Activated B cell treated with CpG ODN at 0.5 μM for 24 hours (primary cell): ENCODE measurements around the gene SFSWAP. TPM values are rescaled to one million over a fixed set of nuclear protein-coding genes. Genes with fewer than 3 reads are reported as not detected.

Source experiments
- ATAC-seq: fragments of 200-7000 bp; cut with Tn5 transposase; one replicate; pipeline ENCODE4 v1.10.0; 2021; ENCODE audit warnings: low read depth, mild to moderate bottlenecking, moderate library complexity
- CTCF ChIA-PET: fragments of 350-600 bp; sonication (Branson Sonifier 250); formaldehyde crosslinking; loops from one replicate; lab custom pipeline; 2021; ENCODE audit warnings: antibody characterized with exemption; lab: Charles Lee
- POLR2A ChIA-PET: fragments of 350-600 bp; sonication (Branson Sonifier 250); formaldehyde crosslinking; loops from one replicate; lab custom pipeline; 2021; ENCODE audit warnings: antibody characterized with exemption; lab: Charles Lee
- DNase-seq: peaks from one replicate; pipeline ENCODE4 v3.0.0; 2022
- H3K27ac Mint-ChIP-seq: one replicate; pipeline ENCODE4 v1.8.0; 2020; ENCODE audit warnings: mixed read lengths
- H3K27me3 Mint-ChIP-seq: one replicate; pipeline ENCODE4 v1.8.0; 2021; ENCODE audit warnings: mixed read lengths
- H3K36me3 Mint-ChIP-seq: one replicate; pipeline ENCODE4 v1.8.0; 2021; ENCODE audit warnings: low read depth, mixed read lengths
- H3K4me1 Mint-ChIP-seq: one replicate; pipeline ENCODE4 v1.8.0; 2021; ENCODE audit warnings: mixed read lengths
- H3K4me3 Mint-ChIP-seq: one replicate; pipeline ENCODE4 v1.8.0; 2020; ENCODE audit warnings: mild to moderate bottlenecking, mixed read lengths
- H3K9me3 Mint-ChIP-seq: one replicate; pipeline ENCODE4 v1.8.0; 2020; ENCODE audit warnings: mixed read lengths
- CTCF ChIP-seq: fragments of 200-600 bp; IDR thresholded peaks from one replicate; pipeline ENCODE4 v1.8.0; 2022; ENCODE audit warnings: antibody characterized with exemption, mild to moderate bottlenecking
- intact Hi-C: fragments of 100-400 bp; cut with micrococcal nuclease; formaldehyde crosslinking; loops from one replicate; pipeline ENCODE4 v1.15.1; 2024
- total RNA-seq: library from RNA; stranded (reverse); gene quantifications from 2 replicates; pipeline ENCODE4 v1.2.3, GENCODE V29; 2022

Gene SFSWAP
- total RNA-seq, 1 donor from 2014 or later, result 88.0 TPM

DNA sequence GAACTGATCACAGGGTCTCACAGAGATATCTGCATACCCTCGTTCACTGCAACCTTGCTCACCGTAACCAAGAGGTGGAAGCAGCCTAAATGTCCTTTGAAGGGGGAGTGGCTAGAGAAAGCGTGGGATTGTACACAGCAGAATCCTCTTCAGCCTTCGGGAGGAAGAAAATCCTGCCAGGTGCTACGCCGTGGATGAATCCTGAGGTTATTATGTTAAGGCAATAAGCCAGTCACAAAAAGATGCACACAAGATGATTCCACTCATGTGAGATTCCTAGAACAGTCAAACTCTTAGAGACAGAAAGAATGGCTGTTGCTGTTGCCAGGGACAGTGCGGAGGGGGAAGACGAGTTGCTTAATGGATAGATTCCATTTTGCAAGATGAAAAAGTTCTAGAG is 39.6 kb upstream of the SFSWAP start:
- POLR2A ChIA-PET, result no interaction called here
- DNase-seq (no peak), ATAC-seq (no peak)
- intact Hi-C loops, result no loop called here
- Mint-ChIP-seq H3K4me1 (peaks cover 5% of the 10 kb centered on the region), H3K9me3 (no peaks in the 10 kb centered on the region), H3K27me3 (peaks cover 12% of the 10 kb centered on the region), H3K36me3 (no peaks in the 10 kb centered on the region), H3K27ac (no peak overlapping the region), H3K4me3 (no peak overlapping the region)
- TF ChIP-seq CTCF, result no peak
- CTCF ChIA-PET, result no interaction called here

- intact Hi-C loops, result no loop called here
- POLR2A ChIA-PET, result no interaction called here
Observed at GRCh38 chr12:131671871-131672270, 39.0 kb upstream of the SFSWAP start.

GRCh38 chr12:131672311-131672940 is 38.5 kb upstream of the SFSWAP start:
- H3K4me1 Mint-ChIP-seq, result no peaks in the 10 kb centered on the region
- POLR2A ChIA-PET, result no interaction called here

More at GRCh38 chr12:131671871-131672270, 39.0 kb upstream of the SFSWAP start:
- H3K36me3 Mint-ChIP-seq, result no peaks in the 10 kb centered on the region
- peaks cover 12% of the 10 kb centered on the region for H3K27me3 Mint-ChIP-seq
- H3K27ac Mint-ChIP-seq, result no peak overlapping the region
- DNase-seq, result no peak
- no peak for ATAC-seq
- no peak for TF ChIP-seq CTCF
- CTCF ChIA-PET, result no interaction called here
- no peak overlapping the region for H3K4me3 Mint-ChIP-seq
- peaks cover 4% of the 10 kb centered on the region for H3K4me1 Mint-ChIP-seq
- H3K9me3 Mint-ChIP-seq, result no peaks in the 10 kb centered on the region

DNA sequence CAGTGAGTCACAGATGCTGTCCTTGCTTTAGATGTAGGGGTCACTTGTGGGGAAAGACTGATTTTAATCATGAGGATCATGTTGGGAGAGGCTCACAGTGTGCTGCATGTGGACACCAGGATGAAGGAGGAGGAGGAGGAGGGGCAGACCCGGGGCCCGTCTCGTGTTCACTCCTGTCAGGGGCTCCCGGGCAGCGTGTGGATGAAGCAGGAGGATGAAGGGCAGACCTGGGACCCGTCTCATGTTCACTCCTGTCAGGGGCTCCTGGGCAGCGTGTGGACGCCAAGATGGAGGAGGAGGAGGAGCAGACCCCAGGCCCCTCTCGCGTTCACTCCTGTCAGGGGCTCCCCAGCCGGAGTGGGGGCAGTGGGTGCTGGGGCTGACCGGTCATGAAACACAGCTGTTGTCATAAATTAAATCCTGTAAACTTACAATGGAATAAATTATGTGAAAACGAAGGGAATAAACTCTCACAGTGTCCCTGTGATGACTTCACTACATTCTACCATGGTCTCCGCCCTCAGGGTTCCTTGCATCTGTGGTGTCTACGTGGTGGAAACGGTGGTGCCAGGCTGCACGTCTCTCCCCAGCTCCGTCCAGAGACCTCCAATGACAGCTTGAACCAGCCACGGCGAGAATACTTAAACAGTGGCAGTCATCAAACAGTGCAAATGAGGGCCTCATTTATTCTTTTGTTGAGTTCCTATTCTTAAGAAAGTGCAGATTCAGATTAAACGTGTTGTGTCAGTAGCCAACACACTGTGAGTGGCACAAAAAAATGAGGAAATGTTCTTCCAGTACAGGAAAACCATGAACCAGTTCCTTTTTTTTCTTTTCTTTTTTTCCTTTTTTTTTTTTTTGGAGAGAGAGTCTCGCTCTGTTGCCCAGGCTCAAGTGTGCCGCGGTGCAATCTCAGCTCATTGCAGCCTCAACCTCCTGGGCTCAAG is 37.7 kb upstream of the SFSWAP start:
- Mint-ChIP-seq H3K27me3 (peaks cover 12% of the 10 kb centered on the region), H3K4me1 (no peaks in the 10 kb centered on the region), H3K27ac (no peak overlapping the region), H3K36me3 (no peaks in the 10 kb centered on the region), H3K9me3 (no peaks in the 10 kb centered on the region), H3K4me3 (no peak overlapping the region)
- ATAC-seq, result no peak
- CTCF ChIA-PET, result no interaction called here
- POLR2A ChIA-PET, result no interaction called here
- no peak for TF ChIP-seq CTCF
- DNase-seq, result no peak
- intact Hi-C loops, result no loop called here

More at GRCh38 chr12:131672311-131672940, 38.5 kb upstream of the SFSWAP start:
- no peak for ATAC-seq
- no peak for TF ChIP-seq CTCF
- H3K27me3 Mint-ChIP-seq, result peaks cover 12% of the 10 kb centered on the region
- H3K36me3 Mint-ChIP-seq, result no peaks in the 10 kb centered on the region
- no peaks in the 10 kb centered on the region for H3K9me3 Mint-ChIP-seq
- intact Hi-C loops, result no loop called here
- H3K27ac Mint-ChIP-seq, result no peak overlapping the region
- CTCF ChIA-PET, result no interaction called here
- no peak overlapping the region for H3K4me3 Mint-ChIP-seq
- DNase-seq, result no peak

- CTCF ChIA-PET, result no interaction called here
- POLR2A ChIA-PET, result no interaction called here
- ATAC-seq (no peak), DNase-seq (no peak)
- Mint-ChIP-seq H3K4me3 (no peak overlapping the region), H3K4me1 (no peaks in the 10 kb centered on the region), H3K27ac (no peak overlapping the region), H3K9me3 (no peaks in the 10 kb centered on the region), H3K27me3 (peaks cover 12% of the 10 kb centered on the region), H3K36me3 (no peaks in the 10 kb centered on the region)
- no peak for TF ChIP-seq CTCF
- intact Hi-C loops, result no loop called here
Observed at GRCh38 chr12:131673888-131674257, 37.0 kb upstream of the SFSWAP start.
